Endodermal cell (in vitro differentiated cells): ENCODE data around the gene VAPB. TPM values are rescaled to one million over a fixed set of nuclear protein-coding genes. Genes with fewer than 3 reads are reported as not detected.
A peak's percentile ranks its signal among the peaks of the same experiment; 100 is the strongest.

Source experiments
- DNase-seq: peaks from one replicate; pipeline ENCODE4 v3.0.0-alpha.2; 2017
- H3K27ac ChIP-seq: 2 replicates; pipeline ENCODE4 v1.5.1; 2013; ENCODE audit warnings: mild to moderate bottlenecking, low read depth, low read length, moderate library complexity
- H3K27me3 ChIP-seq: 2 replicates; pipeline ENCODE4 v1.6.1; 2013; ENCODE audit warnings: mild to moderate bottlenecking, low read length, moderate library complexity; ENCODE audit not compliant: insufficient read depth, control insufficient read depth, poor library complexity, severe bottlenecking
- H3K36me3 ChIP-seq: 2 replicates; pipeline ENCODE4 v1.7.0; 2013; ENCODE audit warnings: mild to moderate bottlenecking, low read length, moderate library complexity; ENCODE audit not compliant: control insufficient read depth, insufficient read depth
- H3K4me1 ChIP-seq: one replicate; pipeline ENCODE4 v1.7.0; 2013; ENCODE audit warnings: low read length; ENCODE audit not compliant: control insufficient read depth, insufficient read depth
- H3K4me3 ChIP-seq: 2 replicates; pipeline ENCODE4 v1.5.1; 2013; ENCODE audit warnings: mild to moderate bottlenecking, low read length, moderate library complexity
- H3K9ac ChIP-seq: 2 replicates; pipeline ENCODE4 v1.6.1; 2013; ENCODE audit warnings: mild to moderate bottlenecking, low read length, moderate library complexity; ENCODE audit not compliant: poor library complexity, severe bottlenecking; ENCODE audit errors: extremely low read depth
- H3K9me3 ChIP-seq: 2 replicates; pipeline ENCODE4 v1.6.1; 2013; ENCODE audit warnings: mild to moderate bottlenecking, low read length, moderate library complexity; ENCODE audit not compliant: control insufficient read depth
- H3K27ac Mint-ChIP-seq: 2 replicates; pipeline ENCODE4 v1.8.0; 2020; ENCODE audit warnings: mixed read lengths
- H3K27me3 Mint-ChIP-seq: 2 replicates; pipeline ENCODE4 v1.8.0; 2021; ENCODE audit warnings: mild to moderate bottlenecking, mixed read lengths; ENCODE audit not compliant: insufficient read depth
- H3K36me3 Mint-ChIP-seq: 2 replicates; pipeline ENCODE4 v1.8.0; 2020; ENCODE audit warnings: low read depth, mixed read lengths
- H3K4me1 Mint-ChIP-seq: 2 replicates; pipeline ENCODE4 v1.8.0; 2020; ENCODE audit warnings: mixed read lengths
- H3K4me3 Mint-ChIP-seq: 2 replicates; pipeline ENCODE4 v1.8.0; 2020; ENCODE audit warnings: mild to moderate bottlenecking, moderate library complexity, mixed read lengths
- H3K9me3 Mint-ChIP-seq: 2 replicates; pipeline ENCODE4 v1.8.0; 2020; ENCODE audit warnings: mild to moderate bottlenecking, mixed read lengths
- WGBS, 2 experiments: methylation state at CpG; one replicate each; pipeline versions ENCODE4 v1.1.5 to v1.1.7; 2013; ENCODE audit warnings: missing lambda C conversion rate in 2 of 2, mixed read lengths in 1 of 2; ENCODE audit not compliant: insufficient coverage in 1 of 2, insufficient read length in 1 of 2; 5-methylcytosine and 5-hydroxymethylcytosine counted together
- total RNA-seq, 2 donors: library from RNA; stranded (reverse); fragmentation: NEBNext Ultra II Directional in 1 of 2; extraction: Animal tissue kit (Norgen Biotek cat#: 25700) in 1 of 2; gene quantifications; 2 replicates in 1 of 2; 3 replicates in 1 of 2; pipeline ENCODE4 v1.2.1, GENCODE V29; 2021
- TF ChIP-seq, protein P1 (sequence below): fragments of 200-600 bp; sonication (generic); conservative IDR thresholded peaks from 2 replicates; pipeline ENCODE4 v1.5.0; 2021; ENCODE audit warnings: antibody characterized with exemption, mild to moderate bottlenecking

VAPB gene
- total RNA-seq, 2 donors from 2014 or later: 47.3 to 47.5 TPM

DNA sequence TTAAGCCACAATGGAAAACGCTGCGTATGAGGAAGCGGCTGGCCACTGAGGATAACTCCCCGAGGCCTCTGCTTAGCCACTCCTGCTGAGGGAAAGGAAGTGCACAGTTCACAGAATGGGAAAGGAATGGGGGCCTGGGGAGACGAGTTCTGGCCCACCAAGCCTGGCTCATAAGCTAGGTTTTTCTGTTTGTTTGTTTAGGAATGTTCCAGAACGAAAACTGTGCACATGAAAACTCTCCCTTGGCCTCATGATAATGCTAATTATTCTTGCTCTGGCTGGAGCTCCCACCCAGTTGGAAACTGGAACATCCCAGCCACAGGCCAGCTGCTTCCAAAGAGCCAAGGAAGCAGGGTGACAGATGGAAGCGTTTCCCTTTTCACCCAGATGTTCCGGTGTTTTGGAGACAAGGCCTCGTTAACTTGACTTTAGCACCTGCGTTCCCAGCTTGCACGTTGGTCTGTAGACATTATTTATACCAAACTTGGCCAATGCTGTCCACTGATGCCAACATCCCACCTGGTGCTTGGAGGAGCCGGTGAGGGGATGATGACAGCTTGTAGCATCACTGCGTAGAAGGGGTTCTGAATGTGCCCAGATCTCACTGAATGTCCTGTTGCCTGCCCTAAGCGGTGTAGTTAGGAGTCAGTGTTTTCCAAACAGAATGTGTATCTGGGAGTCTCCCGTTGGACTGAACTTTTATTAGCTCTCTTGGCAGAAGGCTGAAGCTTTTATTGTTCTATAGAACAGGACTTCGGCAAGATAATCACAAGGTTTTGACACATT lies 91.7 kb downstream of the VAPB start:
- H3K4me3 ChIP-seq: no peak overlapping the region
- no peak overlapping the region for H3K27ac ChIP-seq
- no peaks in the 10 kb centered on the region for H3K27me3 ChIP-seq
- Mint-ChIP-seq H3K9me3 (peaks cover 54% of the 10 kb centered on the region), H3K36me3 (peaks cover 36% of the 10 kb centered on the region), H3K27ac (no peak overlapping the region), H3K4me3 (no peak overlapping the region), H3K4me1 (peaks cover 9% of the 10 kb centered on the region), H3K27me3 (no peaks in the 10 kb centered on the region)
- H3K36me3 ChIP-seq: no peaks in the 10 kb centered on the region
- no peak overlapping the region for H3K9ac ChIP-seq
- DNase-seq: peak; percentile 10
- H3K9me3 ChIP-seq: peaks cover 40% of the 10 kb centered on the region
- 91 to 92% methylated on average over 16 of the region's 16 CpGs for WGBS, 2 experiments
- H3K4me1 ChIP-seq: peaks cover 3% of the 10 kb centered on the region
- TF ChIP-seq, protein P1, sequence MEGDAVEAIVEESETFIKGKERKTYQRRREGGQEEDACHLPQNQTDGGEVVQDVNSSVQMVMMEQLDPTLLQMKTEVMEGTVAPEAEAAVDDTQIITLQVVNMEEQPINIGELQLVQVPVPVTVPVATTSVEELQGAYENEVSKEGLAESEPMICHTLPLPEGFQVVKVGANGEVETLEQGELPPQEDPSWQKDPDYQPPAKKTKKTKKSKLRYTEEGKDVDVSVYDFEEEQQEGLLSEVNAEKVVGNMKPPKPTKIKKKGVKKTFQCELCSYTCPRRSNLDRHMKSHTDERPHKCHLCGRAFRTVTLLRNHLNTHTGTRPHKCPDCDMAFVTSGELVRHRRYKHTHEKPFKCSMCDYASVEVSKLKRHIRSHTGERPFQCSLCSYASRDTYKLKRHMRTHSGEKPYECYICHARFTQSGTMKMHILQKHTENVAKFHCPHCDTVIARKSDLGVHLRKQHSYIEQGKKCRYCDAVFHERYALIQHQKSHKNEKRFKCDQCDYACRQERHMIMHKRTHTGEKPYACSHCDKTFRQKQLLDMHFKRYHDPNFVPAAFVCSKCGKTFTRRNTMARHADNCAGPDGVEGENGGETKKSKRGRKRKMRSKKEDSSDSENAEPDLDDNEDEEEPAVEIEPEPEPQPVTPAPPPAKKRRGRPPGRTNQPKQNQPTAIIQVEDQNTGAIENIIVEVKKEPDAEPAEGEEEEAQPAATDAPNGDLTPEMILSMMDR: no peak

DNA sequence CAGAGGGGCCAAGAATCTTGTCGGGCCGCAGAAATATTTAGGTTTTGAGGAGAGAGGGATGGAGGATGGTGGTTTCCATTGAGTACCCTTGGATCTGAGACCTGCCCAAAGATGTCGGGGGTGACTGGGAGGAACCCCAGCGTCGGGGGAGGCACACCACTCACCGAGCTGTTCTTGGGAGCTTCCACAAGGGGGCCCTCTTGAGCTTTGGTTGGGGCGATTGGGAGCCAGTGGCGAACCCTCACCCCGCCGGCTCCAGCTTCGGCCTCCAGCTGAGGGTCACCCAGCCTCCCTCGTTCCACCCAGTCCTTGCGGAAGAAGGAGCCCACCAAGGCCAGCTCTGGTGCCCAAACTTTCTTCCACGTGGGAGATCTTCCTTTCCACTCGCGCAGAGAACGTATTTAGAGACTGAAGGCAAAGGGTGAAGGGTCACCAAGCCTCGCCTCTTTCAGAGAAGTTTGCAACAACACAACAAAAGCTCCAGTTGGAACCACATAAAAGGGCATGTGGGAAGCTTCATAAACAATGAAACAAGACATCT lies 92.5 kb downstream of the VAPB start:
- H3K9me3 ChIP-seq: peaks cover 48% of the 10 kb centered on the region
- peak overlapping the region; percentile 54 for H3K27ac Mint-ChIP-seq
- no peak overlapping the region for H3K4me3 Mint-ChIP-seq
- peaks cover 40% of the 10 kb centered on the region for H3K36me3 Mint-ChIP-seq
- H3K27me3 Mint-ChIP-seq: no peaks in the 10 kb centered on the region
- peaks cover 9% of the 10 kb centered on the region for H3K4me1 Mint-ChIP-seq
- H3K9me3 Mint-ChIP-seq: peaks cover 59% of the 10 kb centered on the region
- peak; percentile 92 for DNase-seq
- peaks cover 3% of the 10 kb centered on the region for H3K4me1 ChIP-seq
- H3K27me3 ChIP-seq: no peaks in the 10 kb centered on the region
- H3K9ac ChIP-seq: no peak overlapping the region
- TF ChIP-seq, protein P1: peak; percentile 96
- no peaks in the 10 kb centered on the region for H3K36me3 ChIP-seq
- no peak overlapping the region for H3K27ac ChIP-seq
- 33% methylated on average over 18 of the region's 18 CpGs; no CpG with 5 or more reads in 1 of the 2 experiments for WGBS, 2 experiments
- H3K4me3 ChIP-seq: no peak overlapping the region

DNA sequence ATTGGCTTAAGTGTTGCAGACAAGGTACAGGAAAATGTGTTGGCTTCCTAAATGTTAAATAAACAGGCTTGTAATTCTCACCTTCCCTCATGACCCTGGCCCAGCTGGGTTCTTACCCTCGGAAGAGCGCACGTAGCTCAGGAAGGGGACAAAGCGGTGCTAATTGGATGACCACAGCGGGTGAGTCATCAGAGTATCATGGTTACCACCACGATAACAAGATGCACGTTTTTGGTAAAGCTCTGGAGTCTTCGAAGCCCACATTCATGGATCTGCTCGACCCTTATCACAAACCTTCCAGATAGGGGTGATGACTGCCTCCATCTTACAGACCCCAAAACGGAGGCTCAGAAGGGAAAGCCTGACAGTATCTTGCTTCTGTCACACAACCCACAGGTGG lies 93.4 kb downstream of the VAPB start:
- H3K4me1 Mint-ChIP-seq: peaks cover 9% of the 10 kb centered on the region
- peak; percentile 53 for DNase-seq
- H3K36me3 Mint-ChIP-seq: peaks cover 32% of the 10 kb centered on the region

More for the DNA sequence above, 93.4 kb downstream of the VAPB start:
- Mint-ChIP-seq H3K27me3 (no peaks in the 10 kb centered on the region), H3K27ac (peak overlapping the region; percentile 55), H3K4me3 (no peak overlapping the region), H3K9me3 (peaks cover 57% of the 10 kb centered on the region)
- no peaks in the 10 kb centered on the region for H3K36me3 ChIP-seq
- peaks cover 3% of the 10 kb centered on the region for H3K4me1 ChIP-seq
- peak overlapping the region; percentile 30 for H3K4me3 ChIP-seq
- peaks cover 55% of the 10 kb centered on the region for H3K9me3 ChIP-seq
- H3K27ac ChIP-seq: no peak overlapping the region
- no peak overlapping the region for H3K9ac ChIP-seq
- no peaks in the 10 kb centered on the region for H3K27me3 ChIP-seq
- TF ChIP-seq, protein P1: no peak
- 56 to 63% methylated on average over 6 to 10 of the region's 10 CpGs for WGBS, 2 experiments
